ENCODE measurements around the gene GRB10.

Gene GRB10

GRCh38 chr7:50653126-50653864 lies 129.4 kb downstream of the GRB10 start:
- TF ChIP-seq, protein P1, sequence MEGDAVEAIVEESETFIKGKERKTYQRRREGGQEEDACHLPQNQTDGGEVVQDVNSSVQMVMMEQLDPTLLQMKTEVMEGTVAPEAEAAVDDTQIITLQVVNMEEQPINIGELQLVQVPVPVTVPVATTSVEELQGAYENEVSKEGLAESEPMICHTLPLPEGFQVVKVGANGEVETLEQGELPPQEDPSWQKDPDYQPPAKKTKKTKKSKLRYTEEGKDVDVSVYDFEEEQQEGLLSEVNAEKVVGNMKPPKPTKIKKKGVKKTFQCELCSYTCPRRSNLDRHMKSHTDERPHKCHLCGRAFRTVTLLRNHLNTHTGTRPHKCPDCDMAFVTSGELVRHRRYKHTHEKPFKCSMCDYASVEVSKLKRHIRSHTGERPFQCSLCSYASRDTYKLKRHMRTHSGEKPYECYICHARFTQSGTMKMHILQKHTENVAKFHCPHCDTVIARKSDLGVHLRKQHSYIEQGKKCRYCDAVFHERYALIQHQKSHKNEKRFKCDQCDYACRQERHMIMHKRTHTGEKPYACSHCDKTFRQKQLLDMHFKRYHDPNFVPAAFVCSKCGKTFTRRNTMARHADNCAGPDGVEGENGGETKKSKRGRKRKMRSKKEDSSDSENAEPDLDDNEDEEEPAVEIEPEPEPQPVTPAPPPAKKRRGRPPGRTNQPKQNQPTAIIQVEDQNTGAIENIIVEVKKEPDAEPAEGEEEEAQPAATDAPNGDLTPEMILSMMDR (IDR thresholded peaks at IDR 0.05; ENCODE audit: low read depth, low read length, missing control alignments): no peak
- H3K4me3 ChIP-seq (ENCODE audit: low read depth, low read length): no peak overlapping the region
- DNase-seq (ENCODE audit: low read depth): no peak

- TF ChIP-seq, protein P1 (IDR thresholded peaks at IDR 0.05; ENCODE audit: low read depth, low read length, missing control alignments): no peak
- H3K4me3 ChIP-seq (ENCODE audit: low read depth, low read length): no peak overlapping the region
- no peak for DNase-seq (ENCODE audit: low read depth)
These were observed 130.1 kb downstream of the GRB10 start for GRCh38 chr7:50652400-50653125.

DNA sequence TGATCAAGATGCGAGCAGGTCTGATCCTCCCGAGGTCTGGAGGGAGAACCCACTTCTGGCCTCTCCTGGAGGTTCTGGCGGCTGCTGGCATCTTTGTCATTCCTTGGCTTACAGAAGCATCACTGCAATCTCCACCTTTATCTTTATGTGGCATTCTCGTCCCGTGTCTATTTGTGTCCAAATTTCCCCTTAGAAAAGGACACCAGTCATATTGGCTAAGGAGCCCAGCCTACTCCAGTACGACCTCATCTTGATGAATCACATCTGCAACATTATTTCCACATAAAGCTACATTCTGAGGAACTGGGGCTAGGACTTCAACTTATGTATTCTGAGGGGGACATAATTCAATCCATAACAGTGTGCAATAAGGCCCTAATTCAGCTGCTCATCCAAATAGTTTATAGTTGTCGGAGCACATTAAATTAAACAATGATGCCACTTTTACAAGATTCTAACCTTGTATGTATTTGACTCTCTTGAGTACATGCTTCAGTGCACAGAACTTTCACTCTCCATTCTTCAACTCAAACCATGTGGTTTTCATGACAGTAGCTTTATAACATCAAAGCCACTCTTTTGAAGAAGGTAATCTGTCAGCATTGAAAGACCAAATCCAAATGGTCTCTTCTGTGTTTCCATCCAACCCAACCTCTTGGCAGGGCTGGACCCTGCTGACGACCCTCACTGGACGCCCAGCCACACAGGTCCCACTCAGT lies 131.3 kb downstream of the GRB10 start:
- H3K4me3 ChIP-seq (ENCODE audit: low read depth, low read length): no peak overlapping the region
- DNase-seq (ENCODE audit: low read depth): no peak
- TF ChIP-seq, protein P1 (IDR thresholded peaks at IDR 0.05; ENCODE audit: low read depth, low read length, missing control alignments): no peak

DNA sequence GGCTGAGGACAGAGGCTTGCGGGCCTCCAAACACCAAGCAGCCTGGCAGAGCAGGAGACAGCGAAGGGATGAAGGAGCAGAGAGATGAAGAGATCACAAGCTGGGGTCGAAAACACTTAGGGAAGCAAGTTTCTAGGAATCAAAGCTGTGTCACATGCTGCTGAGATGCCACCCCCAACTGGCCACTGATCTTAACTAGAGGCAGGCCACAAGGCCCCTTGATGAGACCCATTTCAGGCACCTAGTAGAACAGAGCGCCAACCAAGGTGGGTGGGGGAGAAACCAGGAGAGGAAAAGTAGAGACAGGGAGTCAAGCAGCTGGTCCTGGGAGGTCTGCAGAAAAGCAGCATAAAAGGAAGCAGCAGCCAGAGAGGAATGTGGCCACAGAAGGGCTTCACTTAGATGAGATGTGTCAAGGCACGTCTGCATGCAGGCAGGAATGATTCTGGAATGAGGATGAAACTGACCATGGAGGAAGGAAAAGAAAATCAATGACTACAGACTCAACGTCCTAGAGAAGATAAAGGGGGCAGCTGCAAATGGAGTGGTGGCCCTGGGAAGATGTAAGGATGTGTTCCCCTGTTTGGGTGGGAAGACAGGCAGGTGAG lies 132.5 kb downstream of the GRB10 start:
- H3K4me3 ChIP-seq (ENCODE audit: low read depth, low read length): no peak overlapping the region
- DNase-seq (ENCODE audit: low read depth): no peak
- TF ChIP-seq, protein P1 (IDR thresholded peaks at IDR 0.05; ENCODE audit: low read depth, low read length, missing control alignments): no peak

DNA sequence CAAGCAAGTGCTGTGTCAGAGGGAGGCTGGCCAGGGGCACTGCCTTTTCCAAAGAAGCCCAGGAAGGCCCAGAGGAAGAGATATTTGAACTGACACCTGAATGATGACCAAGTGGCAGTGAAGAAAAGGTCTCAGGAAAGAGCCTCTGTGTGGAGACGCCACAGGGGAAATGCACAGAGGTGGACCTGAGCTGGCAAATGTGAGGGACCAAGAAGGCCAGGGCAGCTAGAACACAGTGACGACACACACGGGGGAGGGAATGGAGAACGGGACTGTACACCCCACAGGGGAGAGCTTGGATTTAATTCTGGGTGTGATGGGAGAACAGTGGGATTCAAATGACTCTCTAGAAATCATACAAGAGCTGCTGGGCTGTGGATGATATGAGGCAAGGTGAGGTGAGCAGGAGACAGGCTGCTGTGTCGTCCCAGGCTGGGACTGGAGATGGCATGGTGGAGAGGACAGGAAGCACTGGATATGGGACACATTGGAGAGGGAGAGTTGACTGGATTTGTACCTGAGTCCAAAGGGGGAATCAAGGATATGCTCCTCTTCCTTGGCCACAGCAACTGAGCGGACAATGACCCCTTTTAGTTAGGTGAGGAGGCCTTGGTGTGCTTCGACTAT lies 133.3 kb downstream of the GRB10 start:
- no peak for DNase-seq (ENCODE audit: low read depth)
- TF ChIP-seq, protein P1 (IDR thresholded peaks at IDR 0.05; ENCODE audit: low read depth, low read length, missing control alignments): no peak

GRCh38 chr7:50648570-50649169 lies 134.0 kb downstream of the GRB10 start:
- no peak for DNase-seq (ENCODE audit: low read depth)
- no peak overlapping the region for H3K4me3 ChIP-seq (ENCODE audit: low read depth, low read length)
- TF ChIP-seq, protein P1 (IDR thresholded peaks at IDR 0.05; ENCODE audit: low read depth, low read length, missing control alignments): no peak

More for the DNA sequence above, 133.3 kb downstream of the GRB10 start:
- H3K4me3 ChIP-seq (ENCODE audit: low read depth, low read length): no peak overlapping the region

All from GM12864 (cell line).